ENCODE measurements around the gene TRAF7. TPM values are rescaled to one million over a fixed set of nuclear protein-coding genes. Genes with fewer than 3 reads are reported as not detected.
A peak's percentile ranks its signal among the peaks of the same experiment; 100 is the strongest.

Gene TRAF7
- total RNA-seq, 2 experiments from 2014 or later: 77.1 to 80.3 TPM

DNA sequence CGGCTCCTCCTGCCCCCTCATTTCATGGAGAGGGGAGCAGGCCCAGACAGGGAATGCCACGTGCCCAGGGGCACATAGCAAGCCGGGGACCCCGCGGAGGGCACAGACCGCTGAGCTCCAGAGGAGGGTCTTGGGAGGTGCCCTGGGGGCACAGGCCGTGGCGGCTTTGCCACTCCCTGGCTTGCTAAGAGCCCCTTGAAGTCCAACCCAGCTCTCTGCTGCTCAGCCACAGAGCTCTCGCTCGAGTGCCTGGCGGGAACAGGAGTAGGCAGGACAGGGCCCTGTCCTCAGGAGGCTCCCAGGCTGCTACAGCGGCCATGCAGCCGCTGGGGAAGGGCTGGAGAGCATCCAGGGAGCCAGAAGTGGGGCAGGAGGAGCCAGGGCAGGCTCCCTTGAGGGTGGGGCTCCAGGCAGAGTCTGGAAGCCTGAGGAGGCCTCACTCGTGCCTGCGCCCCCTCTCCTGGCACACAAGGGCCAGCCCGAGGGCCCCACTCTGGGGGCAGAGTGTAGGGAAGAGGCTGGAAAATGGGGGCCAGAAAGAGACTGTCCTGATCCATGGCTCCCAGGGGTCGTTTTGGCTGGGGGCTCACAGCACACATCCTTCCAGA, 11.6 kb upstream of the TRAF7 start:
- ChIA-PET CTCF (interaction anchor here (1.0 to 2.0 kb wide), 3 partner anchors 11 to 140 kb away, joined by 3 to 7 read pairs (median 4); partner anchors contain the start of gene TRAF7), POLR2A (interaction anchor here (4.8 kb wide), 1 partner anchor 10 kb away, joined by 26 read pairs; the partner anchor contains the start of gene TRAF7)
- Mint-ChIP-seq H3K4me3 (no peak overlapping the region), H3K4me1 (ENCODE audit: low read depth) (peaks cover 2% of the 10 kb centered on the region), H3K27me3 (no peaks in the 10 kb centered on the region), H3K36me3 (no peaks in the 10 kb centered on the region), H3K9me3 (no peaks in the 10 kb centered on the region), H3K27ac (no peak overlapping the region)
- no peak for DNase-seq
- intact Hi-C loops (cut with micrococcal nuclease): no loop called here

DNA sequence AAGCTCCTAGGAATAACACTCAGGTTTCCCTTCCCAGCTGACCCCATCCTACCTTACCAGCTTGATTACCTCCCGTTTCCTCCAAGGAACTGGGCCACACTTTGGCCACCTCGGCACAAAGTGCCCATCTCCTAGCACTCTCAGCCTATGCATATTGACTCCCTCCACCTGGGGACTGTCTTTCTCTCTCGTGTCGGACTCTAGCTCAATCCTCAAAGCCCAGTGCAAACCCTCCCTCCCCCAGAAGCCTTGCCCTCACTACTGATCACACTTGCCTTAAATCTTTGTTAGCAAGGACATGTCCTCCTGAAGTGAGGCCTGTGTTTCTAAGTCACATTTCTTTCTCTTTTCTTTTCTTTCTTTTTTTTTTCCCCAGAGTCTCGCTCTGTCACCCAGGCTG, 9.7 kb upstream of the TRAF7 start:
- ChIA-PET CTCF (interaction anchor here (0.8 to 1.5 kb wide), 5 partner anchors 9 to 142 kb away, joined by 3 to 6 read pairs (median 4); partner anchors contain the start of genes PKD1 and TRAF7), POLR2A (interaction anchor here (4.8 kb wide), 1 partner anchor 8 kb away, joined by 26 read pairs; the partner anchor contains the start of gene TRAF7)
- no peak overlapping the region for H3K27ac Mint-ChIP-seq
- H3K4me3 Mint-ChIP-seq: no peak overlapping the region
- H3K36me3 Mint-ChIP-seq: no peaks in the 10 kb centered on the region
- no peak for DNase-seq
- H3K4me1 Mint-ChIP-seq (ENCODE audit: low read depth): peaks cover 10% of the 10 kb centered on the region
- intact Hi-C loops (cut with micrococcal nuclease): no loop called here
- H3K9me3 Mint-ChIP-seq: no peaks in the 10 kb centered on the region
- no peaks in the 10 kb centered on the region for H3K27me3 Mint-ChIP-seq

DNA sequence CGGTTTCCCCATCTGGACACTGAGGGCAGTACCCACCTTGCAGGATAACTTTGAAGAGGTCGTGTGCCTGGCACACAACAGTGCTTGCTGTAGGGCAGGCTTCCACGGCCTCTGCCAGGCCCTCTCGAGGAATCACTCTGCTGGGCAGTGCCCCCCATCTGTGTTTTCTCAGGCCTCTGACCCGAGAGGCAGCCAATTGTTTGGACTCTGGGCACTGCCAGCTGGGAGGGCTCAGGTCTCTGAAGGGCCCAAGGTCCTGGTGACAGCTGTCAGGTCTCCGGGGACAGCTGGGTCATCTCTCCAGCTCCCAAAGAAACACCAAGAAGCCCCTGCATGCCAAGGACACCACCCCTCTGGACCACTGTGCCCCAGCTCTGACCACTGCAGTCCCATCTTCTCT, 8.2 kb upstream of the TRAF7 start:
- peaks cover 12% of the 10 kb centered on the region for H3K36me3 Mint-ChIP-seq
- H3K27ac Mint-ChIP-seq: no peak overlapping the region
- CTCF ChIA-PET: interaction anchor here (0.7 to 1.0 kb wide), 5 partner anchors 9 to 143 kb away, joined by 3 to 5 read pairs (median 3); partner anchors contain the start of genes NPW, NTHL1 and TSC2
- H3K27me3 Mint-ChIP-seq: no peaks in the 10 kb centered on the region
- DNase-seq: no peak
- intact Hi-C loops (cut with micrococcal nuclease): no loop called here
- no peak overlapping the region for H3K4me3 Mint-ChIP-seq
- POLR2A ChIA-PET: interaction anchor here (1.2 to 4.8 kb wide), 2 partner anchors 7 to 183 kb away, joined by 5 to 26 read pairs; partner anchors contain the start of genes RPS2 and TRAF7
- no peaks in the 10 kb centered on the region for H3K9me3 Mint-ChIP-seq
- H3K4me1 Mint-ChIP-seq (ENCODE audit: low read depth): peaks cover 23% of the 10 kb centered on the region

DNA sequence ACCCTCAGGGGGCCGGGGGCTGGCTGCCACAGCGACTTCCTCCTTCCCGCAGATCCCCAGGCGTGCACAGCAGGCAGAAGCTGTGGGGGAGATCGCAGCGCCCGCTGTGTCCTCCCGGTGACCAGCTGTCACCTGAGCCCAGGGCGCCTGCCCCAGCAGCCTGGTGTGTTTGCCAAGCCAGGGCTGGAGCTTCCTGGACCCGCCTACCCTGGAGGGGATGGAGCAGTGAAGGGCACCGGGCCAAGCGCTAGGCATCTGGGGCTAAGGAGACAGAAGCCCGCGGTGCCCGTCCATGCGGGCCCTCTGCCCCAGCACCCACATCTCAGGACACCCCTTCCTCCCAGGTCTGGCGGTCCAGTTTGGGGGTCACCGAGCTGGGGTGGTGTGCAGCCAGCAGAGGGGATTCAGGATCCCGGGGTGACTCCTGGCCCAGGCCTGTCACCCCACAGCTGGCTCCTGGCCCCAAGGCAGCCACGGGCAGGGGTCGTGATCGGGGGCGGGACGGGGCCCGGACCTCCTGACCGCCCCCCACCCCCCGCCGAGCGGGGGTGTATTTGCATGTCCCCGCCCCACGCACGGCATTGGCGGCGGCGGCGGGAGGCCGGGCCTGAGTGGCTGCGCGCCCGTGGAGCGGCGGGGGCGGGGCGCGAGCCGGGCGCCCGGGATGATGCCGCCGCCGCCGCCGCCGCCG, 7.5 kb upstream of the TRAF7 start, which contains the start of gene RAB26:
TSS of gene RAB26 (plus strand) at position 645 of the 691 bp plus-strand sequence. CDS start 159 bp downstream, outside the sequence.
- no peak within 1 kb of the TSS for H3K27ac Mint-ChIP-seq
- peaks cover 18% of the 10 kb centered on the region for H3K36me3 Mint-ChIP-seq
- H3K9me3 Mint-ChIP-seq: no peaks in the 10 kb centered on the region
- intact Hi-C loops (cut with micrococcal nuclease): no loop called here
- H3K4me1 Mint-ChIP-seq (ENCODE audit: low read depth): peaks cover 24% of the 10 kb centered on the region
- peak; percentile 51 for DNase-seq
- H3K27me3 Mint-ChIP-seq: no peaks in the 10 kb centered on the region
- H3K4me3 Mint-ChIP-seq: peak within 1 kb of the TSS; percentile 8
- ChIA-PET POLR2A (interaction anchor here (1.2 kb wide), 1 partner anchor 183 kb away, joined by 5 read pairs; the partner anchor contains the start of gene RPS2), CTCF (interaction anchor here (0.7 to 1.0 kb wide), 4 partner anchors 8 to 144 kb away, joined by 3 to 5 read pairs (median 4); partner anchors contain the start of genes NTHL1 and TSC2)

DNA sequence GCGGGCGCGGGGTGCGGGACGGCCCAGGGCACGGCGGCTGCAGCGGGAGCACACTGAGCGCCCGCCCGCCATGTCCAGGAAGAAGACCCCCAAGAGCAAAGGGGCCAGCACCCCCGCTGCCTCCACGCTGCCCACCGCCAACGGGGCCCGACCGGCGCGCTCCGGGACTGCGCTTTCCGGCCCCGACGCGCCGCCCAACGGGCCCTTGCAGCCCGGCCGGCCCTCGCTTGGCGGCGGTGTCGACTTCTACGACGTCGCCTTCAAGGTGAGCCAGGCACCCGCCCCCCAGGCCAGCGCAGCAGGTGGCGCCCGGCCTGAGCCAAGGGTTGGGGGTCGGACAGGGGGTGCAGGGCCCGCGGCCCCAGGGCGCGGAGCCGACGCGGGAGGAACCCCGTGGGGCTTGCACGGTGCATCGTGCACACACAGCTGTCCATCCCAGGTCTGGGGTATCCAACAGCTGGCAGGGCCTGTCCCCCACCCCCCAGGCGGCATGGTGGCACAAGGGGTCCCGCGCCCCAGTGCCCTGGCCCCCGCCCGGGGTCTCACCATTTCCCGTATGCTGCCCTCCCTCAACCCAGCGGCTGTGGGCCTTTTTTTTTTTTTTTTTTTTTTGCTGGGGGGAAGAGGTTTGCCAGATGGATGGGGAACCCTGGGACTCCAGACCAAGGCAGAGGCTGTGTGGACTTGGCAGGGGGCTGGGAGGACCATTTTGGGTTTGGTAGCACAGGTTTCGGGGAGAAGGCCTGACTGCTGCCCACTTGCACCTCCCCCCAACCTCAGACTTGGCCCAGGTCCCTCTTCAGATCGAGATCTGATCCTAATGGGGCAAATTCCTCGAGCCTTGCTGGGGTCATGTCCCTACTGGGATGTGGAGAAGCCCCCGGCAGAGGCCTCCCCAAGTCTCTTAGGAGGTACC, 6.6 kb upstream of the TRAF7 start:
- peak; percentile 40 for DNase-seq
- Mint-ChIP-seq H3K4me1 (ENCODE audit: low read depth) (peaks cover 27% of the 10 kb centered on the region), H3K27ac (no peak overlapping the region), H3K27me3 (no peaks in the 10 kb centered on the region), H3K36me3 (peaks cover 27% of the 10 kb centered on the region), H3K9me3 (no peaks in the 10 kb centered on the region), H3K4me3 (peak overlapping the region; percentile 8)
- POLR2A ChIA-PET: no interaction called here
- CTCF ChIA-PET: no interaction called here
- intact Hi-C loops (cut with micrococcal nuclease): no loop called here

DNA sequence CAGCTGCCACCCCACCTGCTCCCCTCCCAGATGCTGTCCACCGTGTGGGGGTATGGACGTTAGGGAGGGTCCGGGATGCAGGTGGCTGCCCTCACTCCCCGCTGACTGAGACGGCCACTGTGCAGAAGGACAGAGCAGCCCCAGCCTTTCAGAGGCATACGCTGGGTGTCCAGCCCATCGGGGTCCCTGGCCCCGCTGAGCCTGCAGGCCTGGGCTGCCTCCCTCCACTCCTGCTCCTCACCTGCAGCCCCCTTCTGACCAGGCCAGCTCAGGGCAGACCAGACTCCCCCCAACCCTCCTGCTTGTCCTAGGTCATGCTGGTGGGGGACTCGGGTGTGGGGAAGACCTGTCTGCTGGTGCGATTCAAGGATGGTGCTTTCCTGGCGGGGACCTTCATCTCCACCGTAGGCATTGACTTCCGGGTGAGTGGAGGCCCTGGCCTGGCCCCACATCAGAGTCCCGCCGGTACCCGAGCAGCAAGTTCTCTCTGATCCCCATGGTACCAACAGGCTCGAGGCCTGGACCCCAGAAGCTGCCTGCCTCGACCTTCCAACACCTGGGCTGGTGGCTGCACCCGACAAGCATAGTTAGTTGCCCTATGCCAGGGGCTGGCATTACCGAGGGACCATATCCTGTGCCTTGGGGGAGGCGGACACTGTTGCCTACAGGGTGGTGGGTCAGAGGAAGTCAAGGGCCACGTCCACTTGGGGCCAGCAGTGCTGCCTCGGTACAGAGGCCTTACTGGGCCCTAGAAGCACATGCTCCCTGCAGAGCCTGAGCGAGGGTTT, 5.8 kb upstream of the TRAF7 start:
- intact Hi-C loops (cut with micrococcal nuclease): no loop called here
- peak; percentile 23 for DNase-seq
- Mint-ChIP-seq H3K27ac (no peak overlapping the region), H3K27me3 (no peaks in the 10 kb centered on the region), H3K4me1 (ENCODE audit: low read depth) (peaks cover 27% of the 10 kb centered on the region), H3K9me3 (no peaks in the 10 kb centered on the region), H3K4me3 (no peak overlapping the region), H3K36me3 (peaks cover 35% of the 10 kb centered on the region)
- ChIA-PET POLR2A (no interaction called here), CTCF (interaction anchor here (1.4 kb wide), 1 partner anchor 146 kb away, joined by 4 read pairs; no protein-coding TSS in a partner anchor)

DNA sequence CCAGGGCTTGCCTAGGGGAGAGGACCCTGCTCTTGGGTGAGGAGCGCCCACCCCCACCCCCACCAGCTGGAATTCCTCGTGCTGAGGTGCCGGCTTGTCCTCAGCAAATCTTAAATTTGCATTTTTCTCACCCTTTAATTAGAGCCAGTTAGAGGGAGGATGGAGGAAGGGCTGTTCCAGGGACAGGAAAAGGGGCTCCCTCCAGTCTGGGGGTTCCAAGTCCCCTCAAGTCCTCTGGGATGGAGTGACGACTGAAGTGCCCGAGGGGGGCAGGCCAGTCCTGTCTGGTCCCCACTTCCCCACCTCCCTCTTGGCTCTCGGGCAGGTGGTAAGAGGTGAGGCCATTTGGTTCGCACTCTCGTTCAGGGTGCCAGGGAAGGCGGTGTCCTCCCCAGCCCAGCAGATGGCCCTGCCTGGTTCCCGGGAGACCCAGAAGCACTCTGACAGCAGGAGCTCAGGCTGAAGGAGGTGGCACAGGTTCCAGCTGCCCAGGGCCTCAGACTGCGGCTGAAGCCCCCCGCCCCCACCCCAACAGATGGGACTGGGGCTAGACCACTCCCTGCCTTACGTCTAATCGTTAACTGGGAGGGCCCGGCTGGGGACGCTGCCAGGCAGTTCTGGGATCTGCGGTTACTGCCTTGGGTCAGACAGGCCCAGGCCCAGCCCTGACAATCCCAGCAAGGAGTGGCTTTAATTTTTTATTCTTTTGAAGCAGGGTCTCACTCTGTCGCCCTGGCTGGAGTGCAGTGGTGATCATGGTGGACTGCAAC, 5.0 kb upstream of the TRAF7 start:
- ChIA-PET POLR2A (interaction anchor here (1.5 kb wide), 1 partner anchor 13 kb away, joined by 5 read pairs; no protein-coding TSS in a partner anchor), CTCF (interaction anchor here (0.6 to 3.1 kb wide), 4 partner anchors 10 to 147 kb away, joined by 3 to 24 read pairs (median 4); partner anchors contain the start of gene PKD1)
- intact Hi-C loops (cut with micrococcal nuclease): no loop called here
- Mint-ChIP-seq H3K27me3 (no peaks in the 10 kb centered on the region), H3K9me3 (no peaks in the 10 kb centered on the region), H3K27ac (no peak overlapping the region), H3K4me3 (no peak overlapping the region), H3K4me1 (ENCODE audit: low read depth) (peaks cover 27% of the 10 kb centered on the region), H3K36me3 (peaks cover 41% of the 10 kb centered on the region)
- DNase-seq: no peak

DNA sequence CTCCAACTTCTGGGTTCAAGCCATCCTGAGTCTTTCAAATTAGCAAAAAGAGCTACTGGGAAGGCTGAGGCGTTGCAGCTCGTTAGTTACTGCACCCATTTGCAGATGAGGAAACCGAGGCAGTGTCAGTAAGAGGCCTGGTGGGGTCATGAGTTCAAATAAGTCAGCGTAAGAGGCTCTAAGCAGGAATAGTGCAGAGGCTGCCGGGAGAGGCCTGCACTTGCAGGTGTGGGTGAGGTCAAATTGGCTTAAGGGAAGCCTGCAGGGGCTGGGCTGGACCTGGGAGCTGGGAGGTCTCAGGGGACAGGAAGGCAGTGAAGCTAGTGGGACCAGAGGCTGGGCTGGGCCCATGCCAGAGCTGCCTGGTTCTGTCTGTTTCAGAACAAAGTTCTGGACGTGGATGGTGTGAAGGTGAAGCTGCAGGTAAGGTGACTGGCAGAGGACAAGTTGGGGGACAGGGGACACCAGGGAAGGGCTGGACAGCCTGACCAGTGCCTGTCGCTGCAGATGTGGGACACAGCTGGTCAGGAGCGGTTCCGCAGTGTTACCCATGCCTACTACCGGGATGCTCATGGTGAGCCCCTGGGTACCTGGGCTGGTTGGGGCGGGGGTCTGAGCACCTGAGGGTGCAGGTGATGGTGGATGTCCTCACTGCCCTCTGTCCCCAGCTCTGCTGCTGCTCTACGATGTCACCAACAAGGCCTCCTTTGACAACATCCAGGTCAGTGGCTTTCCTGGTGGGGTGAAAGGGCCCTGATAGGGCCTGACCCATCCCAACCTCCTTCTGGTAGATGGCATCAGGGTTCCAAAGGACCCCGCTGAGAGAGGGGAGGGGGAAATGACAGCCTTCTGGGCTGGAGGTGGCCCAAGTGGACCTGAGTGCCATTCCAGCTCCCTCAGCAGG, 4.1 kb upstream of the TRAF7 start:
- ChIA-PET POLR2A (interaction anchor here (1.3 to 3.2 kb wide), 3 partner anchors 11 to 180 kb away, joined by 5 to 12 read pairs (median 5); partner anchors contain the start of gene TBL3), CTCF (interaction anchor here (0.6 to 3.1 kb wide), 4 partner anchors 11 to 148 kb away, joined by 3 to 24 read pairs (median 4); partner anchors contain the start of gene PKD1)
- Mint-ChIP-seq H3K4me3 (peak overlapping the region; percentile 93), H3K27ac (peak overlapping the region; percentile 59), H3K9me3 (no peaks in the 10 kb centered on the region), H3K36me3 (peaks cover 43% of the 10 kb centered on the region), H3K4me1 (ENCODE audit: low read depth) (peaks cover 30% of the 10 kb centered on the region), H3K27me3 (no peaks in the 10 kb centered on the region)
- no peak for DNase-seq
- intact Hi-C loops (cut with micrococcal nuclease): no loop called here

DNA sequence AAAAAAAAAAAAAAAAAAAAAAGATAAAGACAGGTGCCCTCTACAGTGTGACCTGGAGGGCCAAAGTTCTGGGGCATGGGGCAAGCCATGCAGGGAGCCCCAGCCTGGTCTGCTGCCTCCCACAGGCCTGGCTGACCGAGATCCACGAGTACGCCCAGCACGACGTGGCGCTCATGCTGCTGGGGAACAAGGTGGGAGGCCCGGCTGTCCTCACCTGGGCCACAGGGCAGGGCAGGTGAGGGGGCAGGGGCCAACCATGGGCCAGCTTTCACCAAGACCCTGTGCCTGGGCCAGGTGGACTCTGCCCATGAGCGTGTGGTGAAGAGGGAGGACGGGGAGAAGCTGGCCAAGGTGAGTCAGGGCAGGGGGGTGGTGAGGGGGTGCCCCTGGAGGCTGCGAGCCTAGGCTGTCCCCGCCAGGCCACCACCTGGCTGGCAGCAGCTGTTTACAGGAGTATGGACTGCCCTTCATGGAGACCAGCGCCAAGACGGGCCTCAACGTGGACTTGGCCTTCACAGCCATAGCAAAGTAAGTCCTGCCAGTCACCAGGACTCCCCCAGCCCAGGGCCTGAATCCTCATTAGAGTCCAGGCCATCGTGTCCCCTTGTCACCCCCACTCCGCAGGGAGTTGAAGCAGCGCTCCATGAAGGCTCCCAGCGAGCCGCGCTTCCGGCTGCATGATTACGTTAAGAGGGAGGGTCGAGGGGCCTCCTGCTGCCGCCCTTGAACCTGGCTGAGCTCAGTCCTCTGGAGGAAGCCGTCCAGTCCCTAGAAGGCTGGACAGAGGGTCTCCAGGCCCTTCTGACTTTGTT, 2.7 kb upstream of the TRAF7 start:
- Mint-ChIP-seq H3K36me3 (peaks cover 43% of the 10 kb centered on the region), H3K27ac (peak overlapping the region; percentile 74), H3K4me3 (peak overlapping the region; percentile 93), H3K4me1 (ENCODE audit: low read depth) (peaks cover 45% of the 10 kb centered on the region), H3K27me3 (no peaks in the 10 kb centered on the region), H3K9me3 (no peaks in the 10 kb centered on the region)
- POLR2A ChIA-PET: interaction anchor here (0.9 to 4.0 kb wide), 6 partner anchors 8 to 188 kb away, joined by 3 to 26 read pairs (median 4); partner anchors contain the start of genes RPS2 and TBL3
- DNase-seq: peak; percentile 33
- intact Hi-C loops (cut with micrococcal nuclease): loop anchor here (1.0 kb wide), 1 partner anchor 130 kb away; no protein-coding TSS in a partner anchor
- CTCF ChIA-PET: interaction anchor here (1.0 to 3.1 kb wide), 7 partner anchors 12 to 149 kb away, joined by 3 to 24 read pairs (median 5); partner anchors contain the start of genes ECI1, NHERF2, NTHL1 and TSC2

Measured in activated CD4-positive, alpha-beta memory T cell treated with anti-CD3 and anti-CD28 coated beads for 36 hours (primary cell).